Activated T-cell treated with anti-CD3 and anti-CD28 coated beads for 4 hours (primary cell): ENCODE measurements around the gene MED13.
"Not testable (repeated sequence)": the region's sequence is repeated elsewhere in the genome, so short reads cannot be mapped to it uniquely, and the experiment has no call there.

Source experiments
- DNase-seq: peaks from one replicate; pipeline ENCODE4 v3.0.0-alpha.2; 2020

The MED13 gene

DNA sequence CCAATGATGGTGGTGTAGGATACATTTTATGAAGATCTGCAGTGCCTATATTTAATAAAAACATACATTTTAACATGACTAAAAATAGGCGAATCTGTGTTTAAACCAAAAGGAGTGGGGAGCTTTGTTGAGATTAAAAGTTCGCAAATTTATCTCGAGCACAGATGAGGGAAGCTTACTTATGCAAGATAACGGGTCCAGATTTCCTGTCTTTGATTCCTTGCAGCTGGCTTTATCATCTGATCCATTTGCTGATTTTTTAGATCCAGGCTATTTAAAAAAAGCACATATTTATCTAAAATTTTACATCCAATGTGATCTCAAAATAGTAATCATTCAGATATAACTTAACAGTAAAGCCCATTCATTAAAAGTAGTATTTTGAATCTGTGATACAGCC, 80.3 kb downstream of the MED13 start:
- no peak for DNase-seq

DNA sequence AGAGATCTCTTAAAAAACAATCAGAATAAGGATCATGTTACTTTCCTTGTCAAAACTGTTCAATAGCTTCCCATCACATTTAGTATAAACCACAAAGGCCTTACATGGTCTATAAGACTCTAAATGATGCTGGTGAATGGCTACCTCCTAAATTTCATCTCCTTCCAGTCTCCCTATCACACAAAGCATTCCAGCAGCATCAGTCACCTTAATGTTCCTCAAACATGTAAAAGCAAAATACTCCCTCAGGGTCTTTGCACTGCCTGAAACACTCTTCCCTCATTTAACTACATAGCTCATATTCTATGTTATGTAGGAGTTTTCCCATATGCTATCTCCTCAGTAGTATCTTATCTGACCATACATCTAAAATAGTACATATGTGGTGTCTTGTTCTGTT, 83.8 kb downstream of the MED13 start:
- DNase-seq, result no peak

DNA sequence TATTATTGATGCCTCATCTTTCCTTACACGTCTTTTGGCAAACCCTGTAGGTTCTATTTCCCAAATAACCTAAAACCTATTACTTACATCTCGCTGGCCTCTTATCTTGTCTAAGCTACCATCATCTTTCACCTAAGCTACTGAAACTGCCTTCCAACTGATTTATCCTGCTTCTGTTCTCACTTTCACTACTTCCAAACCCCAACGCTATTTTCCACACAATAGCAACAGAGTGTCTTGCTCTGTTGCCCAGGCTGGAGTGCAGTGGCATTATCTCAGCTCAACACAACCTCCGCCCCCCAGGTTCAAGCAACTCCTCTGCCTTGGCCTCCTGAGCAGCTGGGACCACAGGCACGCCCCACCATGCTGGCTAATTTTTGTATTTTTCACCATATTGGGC, 84.5 kb downstream of the MED13 start:
- DNase-seq, result no peak

DNA sequence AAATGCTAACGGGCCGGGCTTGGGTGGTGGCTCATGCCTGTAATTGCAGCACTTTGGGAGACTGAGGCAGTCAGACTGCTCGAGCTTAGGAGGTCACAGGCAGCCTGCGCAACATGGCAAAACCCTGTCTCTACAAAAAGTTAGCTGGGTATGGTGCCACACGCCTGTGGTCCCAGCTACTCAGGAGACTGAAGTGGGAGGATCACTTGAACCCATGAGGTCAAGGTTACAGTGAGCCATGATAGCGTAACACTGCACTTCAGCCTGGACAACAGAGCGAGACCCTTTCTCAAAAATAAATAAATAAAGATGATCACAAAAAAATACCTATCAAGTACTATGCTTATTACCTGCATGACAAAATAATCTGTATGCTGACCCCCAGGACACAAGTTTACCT, 91.0 kb downstream of the MED13 start:
- no peak for DNase-seq

DNA sequence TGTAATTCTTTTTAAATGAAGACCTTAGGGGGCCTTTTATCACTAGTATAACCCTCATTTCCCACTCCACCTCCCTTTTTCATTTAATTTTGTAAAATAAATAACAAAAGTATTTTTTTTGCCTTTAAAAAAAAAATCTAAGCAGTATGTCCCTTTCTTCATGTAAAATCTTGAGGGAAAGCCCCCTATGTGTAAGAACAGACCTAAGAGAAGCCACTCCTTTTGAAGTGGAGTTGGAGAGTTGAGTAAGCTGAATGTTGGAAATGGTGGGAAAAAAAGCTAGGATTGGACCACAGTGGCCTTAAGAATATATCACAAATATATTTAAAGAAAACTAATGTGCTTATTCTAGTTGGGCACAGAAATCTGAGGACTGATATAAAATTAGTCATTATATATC, 92.8 kb downstream of the MED13 start:
- no peak for DNase-seq

DNA sequence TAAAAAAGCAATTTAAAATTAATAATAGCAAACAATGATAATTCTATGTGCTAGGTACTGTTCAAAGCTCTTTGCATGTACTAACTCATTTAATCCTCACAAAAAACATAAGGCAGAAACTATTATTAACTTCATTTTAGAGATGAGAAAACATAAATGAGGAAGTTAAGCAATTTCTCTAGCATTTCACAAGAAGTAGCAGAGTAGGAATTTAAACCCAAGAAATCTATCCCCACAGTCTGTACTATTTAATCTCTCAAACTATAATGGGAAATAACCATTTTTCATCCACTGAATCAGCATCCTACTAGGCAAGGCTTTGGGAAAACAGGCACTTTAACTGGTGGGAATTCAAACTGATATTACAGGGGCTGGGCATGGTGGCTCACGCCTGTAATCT, 95.0 kb downstream of the MED13 start:
- no peak for DNase-seq

DNA sequence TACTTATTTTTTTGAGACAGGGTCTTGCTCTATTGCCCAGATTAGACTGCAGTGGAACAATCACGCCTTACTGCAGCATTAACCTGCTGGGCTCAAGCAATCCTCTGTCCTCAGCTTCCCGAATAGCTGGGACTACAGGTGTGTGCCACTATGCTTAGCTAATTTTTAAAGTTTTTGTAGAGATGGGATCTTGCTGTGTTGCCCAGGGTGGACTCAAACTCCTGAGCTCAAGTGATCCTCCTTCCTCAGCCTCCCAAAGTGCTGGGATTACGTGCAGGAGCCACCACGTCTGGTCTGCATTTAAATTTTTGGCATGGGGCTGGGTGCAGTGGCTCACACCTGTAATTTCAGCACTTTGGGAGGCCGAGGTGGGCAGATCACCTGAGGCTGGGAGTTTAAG, 96.3 kb downstream of the MED13 start:
- DNase-seq, result no peak

DNA sequence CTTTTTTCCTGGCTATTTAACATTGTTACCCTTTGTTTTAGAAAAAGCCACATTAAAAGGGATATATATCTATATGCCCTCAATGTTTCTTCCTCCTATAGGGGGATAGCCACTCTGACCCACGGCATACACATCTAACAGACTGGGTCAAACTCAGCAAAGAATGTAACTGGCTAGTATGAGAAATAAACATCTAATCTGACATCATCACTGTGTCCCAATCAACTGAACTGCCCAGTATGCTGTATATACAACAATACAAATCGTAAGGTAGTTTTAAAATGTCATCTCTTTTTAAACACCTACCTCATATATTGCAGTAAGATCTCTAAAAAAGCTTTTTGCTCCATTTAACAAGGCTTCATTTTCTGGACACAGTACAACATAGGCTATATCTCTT, 97.3 kb downstream of the MED13 start:
- DNase-seq, result no peak

DNA sequence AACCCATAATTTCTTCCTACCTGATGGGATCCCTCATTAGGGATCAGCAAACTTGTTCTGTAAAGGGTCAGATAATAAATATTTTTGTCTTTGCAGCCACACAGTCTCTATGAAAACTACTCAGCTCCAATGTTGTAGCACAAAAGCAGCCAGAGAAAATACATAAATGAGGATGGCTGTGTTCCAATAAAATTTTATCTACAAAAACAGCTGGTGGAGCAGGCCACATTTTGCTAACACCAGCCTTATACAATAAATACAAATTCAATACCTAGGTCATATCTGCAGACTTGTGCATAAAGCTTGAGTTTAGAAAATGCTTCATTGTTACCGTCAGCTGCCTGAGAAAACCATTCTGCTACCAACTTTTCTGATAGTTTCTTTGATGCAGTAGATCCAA, 98.9 kb downstream of the MED13 start:
- no peak for DNase-seq

DNA sequence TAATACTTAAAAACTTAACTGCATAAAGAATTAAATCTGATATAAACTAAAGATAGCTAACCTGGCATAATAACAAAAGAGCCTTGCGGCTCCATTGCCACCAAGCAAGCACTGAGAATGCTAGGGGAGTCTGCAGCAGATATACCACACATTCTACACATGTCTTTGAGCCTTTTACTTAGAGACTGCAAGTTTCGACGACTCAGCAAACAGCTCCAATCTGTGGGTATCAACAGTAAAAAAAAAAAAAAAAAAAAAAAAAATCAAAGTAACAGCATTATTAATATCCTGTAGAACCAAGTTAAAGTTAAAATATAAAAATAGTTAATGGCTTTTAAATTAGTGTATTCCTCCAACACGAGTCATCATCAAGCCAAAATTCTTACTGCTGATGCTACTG, 109.5 kb downstream of the MED13 start:
- DNase-seq, result no peak

DNA sequence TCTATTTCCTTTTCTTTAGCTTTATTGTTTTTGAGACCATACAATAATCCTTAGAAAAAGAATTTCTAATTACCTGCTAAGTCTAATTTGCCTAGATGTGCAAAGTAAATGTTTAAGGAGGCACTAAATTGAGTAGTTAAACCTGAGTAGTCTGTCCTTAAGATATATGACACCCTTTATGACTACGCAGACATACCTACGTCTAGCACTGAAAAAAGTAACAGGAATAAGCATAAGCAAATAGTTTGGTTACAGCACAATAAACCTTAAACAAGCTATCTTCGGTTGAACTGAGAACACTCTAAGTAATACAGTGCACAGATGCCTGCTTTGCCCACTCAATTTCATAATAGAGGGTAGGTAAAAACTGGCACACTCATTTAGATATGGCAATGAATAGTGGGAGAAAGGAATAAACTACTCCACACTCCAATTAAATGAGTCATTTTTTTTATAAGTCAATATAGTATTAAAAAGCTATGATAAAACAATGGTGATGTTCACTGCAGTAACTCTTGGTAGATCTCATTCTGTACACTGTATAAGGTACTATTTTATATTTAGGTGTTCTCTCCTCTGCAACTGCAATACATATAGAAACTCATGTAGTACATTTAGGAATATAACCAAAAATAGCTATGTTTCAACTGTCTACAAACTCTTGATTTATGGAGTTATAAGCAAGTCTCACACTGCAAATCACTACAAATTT, 117.6 kb downstream of the MED13 start:
- DNase-seq, result no peak

DNA sequence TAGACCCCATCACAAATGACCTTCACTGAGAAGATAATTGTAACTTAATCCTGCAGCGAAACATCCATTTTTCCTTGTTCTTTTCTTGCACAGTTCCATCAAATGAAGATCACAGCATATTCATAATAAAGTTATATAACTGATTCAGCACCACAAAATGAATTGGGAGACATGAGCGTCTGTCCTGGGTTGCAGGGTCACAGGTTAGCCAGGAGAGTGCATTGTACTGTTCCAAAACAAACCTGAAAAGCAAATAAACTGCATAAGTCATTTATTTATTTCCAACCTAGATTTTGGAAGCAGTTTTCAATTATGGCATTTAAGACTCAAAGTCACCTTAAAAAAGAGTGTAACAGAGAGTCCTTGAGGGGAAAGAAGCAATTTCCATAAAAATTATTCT, 118.7 kb downstream of the MED13 start:
- no peak for DNase-seq

DNA sequence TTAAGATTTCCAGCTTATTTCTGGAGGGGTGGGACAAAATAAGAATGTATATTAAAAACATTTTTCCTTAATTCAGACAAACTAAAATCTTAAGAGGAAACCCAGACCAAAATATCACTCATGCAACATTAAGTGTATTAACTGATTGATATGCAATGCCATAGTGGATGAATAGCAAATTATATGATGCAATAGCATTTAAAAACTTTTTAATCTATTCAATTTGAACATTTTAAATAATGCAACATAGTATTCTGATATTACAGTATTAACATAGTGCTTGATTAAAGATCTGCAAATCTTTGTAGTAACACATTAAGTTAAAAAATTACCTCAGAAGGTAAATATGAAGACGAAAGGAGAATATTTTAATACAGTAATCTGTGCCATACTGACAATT, 122.0 kb downstream of the MED13 start:
- no peak for DNase-seq

DNA sequence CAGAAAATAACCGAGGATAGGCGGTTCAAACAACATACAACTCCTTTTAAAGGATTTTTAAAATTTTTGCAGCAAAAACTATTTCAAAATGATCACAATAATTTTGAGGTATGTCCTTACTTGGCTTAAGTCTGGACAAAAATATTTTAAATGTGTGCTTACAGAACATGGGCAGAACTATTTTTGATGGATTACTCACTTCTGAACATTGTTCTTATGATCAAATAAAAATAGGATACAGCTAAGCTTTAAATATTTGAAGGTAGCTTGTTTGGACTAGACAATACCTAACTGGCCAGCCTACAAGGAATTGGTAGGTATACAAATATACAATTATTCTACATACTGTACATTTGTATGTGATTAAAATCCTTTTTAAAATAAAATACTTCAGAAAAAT, 123.0 kb downstream of the MED13 start:
- DNase-seq, result no peak

DNA sequence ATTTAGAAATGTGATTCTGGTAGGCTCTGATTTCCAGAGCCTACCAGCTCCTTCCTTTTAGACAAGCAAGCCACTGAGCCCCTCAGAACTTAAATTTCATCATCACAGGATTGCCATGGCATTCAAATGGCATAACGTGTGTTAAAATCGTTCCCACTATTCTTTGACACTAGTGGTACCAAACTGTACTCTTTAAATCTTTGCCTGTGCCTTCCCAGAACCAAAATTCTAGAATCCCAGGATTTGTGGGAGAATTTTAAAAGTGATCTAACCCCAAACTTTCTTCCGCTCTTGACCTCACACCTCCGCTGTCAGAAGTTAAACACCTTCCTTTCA, 137.0 kb downstream of the MED13 start:
- DNase-seq, result no peak

DNA sequence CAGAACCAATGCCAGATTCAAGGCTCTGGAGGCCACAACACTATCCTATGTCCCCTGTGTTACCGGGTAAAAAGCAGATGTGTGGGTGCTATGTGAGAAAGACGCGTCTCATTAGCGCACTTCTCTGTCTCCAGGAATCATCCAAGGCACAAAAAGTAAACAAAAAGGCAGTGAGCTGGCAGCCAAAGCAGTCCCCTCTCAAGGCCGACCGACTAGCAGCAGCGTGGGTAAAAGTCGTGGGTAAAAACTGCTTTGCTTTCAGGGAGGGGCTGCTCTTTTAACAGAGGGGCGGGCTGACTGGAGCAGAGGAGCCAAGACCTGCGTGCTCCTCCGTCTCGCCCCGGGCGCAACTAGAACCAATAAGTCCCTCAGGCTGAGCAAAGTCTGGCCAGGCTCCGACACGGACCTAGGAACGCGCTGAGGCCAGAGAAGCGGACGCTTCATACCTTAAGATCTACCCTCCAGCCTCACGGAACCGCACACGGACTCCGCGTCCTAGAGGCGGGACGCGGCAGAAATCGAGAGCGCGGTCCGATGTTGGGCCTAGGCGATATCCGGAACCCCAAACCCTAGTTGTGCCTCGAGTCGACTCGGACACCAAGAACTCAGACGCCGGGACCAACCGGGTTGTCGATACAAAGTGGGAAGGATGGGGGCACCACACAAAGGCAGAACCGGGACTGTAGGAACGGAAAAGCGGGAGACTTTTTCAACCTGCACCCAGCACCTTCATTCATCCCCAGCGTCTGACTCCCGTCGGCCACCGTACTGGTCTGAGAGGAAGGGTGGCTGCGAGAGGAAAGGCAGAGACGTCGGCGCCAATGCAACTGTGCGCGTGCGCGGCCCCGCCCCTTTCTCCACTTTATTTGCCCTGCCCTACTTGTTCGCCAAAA, 137.6 kb downstream of the MED13 start, which contains the start of gene INTS2:
Gene INTS2, minus strand, starts transcription at position 775 of the 893 bp plus-strand sequence. CDS start 1,338 bp downstream, outside the sequence.
- DNase-seq, result peak; percentile 94

DNA sequence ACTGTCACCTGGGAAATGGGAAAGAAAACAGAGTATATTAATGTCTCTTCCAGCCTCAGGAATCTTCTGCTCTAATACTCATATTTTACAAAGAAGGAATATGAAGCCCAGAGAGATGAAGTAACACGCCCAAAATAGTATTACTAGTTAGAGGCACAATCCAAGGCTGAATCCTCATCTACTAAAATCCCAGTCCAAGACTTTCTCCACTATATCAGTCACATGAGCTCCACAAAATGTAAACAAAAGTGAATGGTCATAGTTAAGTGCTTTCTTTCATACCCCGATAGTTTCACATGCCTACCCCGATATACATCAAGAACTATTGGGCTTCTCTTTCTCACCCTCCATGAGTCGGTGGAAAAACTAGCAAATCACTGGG, 138.3 kb downstream of the MED13 start:
- DNase-seq, result no peak

DNA sequence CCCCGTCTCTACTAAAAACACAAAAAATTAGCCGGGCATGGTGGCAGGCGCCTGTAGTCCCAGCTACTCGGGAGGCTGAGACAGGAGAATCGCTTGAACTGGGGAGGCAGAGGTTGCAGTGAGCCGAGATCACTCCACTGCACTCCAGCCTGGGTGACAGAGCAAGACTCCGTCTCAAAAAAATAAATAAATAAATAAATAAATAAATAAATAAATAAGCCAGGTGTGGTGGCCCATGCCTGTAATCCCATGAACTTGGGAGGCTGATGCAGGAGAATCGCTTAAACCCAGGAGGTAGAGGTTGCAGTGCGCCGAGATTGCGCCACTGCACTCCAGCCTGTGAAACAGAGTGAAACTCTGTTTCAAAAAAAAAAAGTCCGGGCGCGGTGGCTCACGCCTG, 149.9 kb downstream of the MED13 start:
- DNase-seq, result not testable (repeated sequence)

DNA sequence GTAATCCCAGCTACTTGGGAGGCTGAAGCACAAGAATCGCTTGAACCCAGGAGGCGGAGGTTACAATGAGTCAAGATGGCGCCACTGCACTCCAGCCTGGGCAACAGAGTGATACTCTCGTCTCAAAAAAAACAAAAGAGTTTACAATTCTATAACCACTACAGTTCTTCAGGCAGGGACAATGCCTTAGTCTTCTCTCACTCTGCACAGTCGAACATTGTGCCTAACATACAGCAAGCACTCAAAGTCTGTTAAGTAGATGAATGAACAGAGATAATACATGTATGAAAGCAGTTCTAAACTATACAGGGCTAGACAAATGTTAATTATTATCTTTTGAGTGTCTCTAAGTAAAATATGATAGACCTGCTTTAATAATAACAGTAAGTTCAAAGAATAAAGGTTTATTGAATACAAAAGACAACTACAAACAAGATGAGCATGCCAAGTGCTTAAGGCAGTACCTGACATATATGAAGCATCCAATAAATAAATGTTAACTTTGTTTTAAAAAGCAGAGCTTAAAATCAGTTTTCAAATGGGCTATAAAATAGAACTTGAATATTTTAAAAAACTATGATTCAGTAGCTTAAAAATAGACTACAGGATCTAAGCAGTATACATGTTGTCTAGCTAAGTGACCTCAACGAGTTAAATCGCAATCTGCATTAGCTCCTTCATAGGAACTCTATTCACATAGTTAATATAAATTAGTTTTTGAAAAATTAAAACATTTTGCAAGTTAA, 156.6 kb downstream of the MED13 start:
- DNase-seq, result no peak

DNA sequence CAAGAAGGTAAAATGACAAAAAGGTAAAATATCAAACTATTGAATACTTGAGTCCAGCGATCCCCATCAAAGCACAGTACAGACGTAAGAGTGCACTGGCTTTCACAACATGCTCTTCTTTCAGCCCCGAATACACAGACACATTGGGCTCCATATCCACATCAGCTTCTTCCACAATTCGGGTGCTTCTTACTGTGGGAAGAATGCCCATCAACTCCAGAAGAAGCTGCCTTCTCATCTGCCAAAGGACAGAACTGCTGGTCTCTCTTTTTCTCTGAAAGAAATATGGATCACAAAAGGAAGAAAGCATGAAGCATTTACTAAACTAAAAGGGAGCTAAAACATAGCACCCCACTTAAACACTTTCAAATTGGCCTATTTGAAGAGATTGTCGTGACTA, 157.7 kb downstream of the MED13 start:
- no peak for DNase-seq

DNA sequence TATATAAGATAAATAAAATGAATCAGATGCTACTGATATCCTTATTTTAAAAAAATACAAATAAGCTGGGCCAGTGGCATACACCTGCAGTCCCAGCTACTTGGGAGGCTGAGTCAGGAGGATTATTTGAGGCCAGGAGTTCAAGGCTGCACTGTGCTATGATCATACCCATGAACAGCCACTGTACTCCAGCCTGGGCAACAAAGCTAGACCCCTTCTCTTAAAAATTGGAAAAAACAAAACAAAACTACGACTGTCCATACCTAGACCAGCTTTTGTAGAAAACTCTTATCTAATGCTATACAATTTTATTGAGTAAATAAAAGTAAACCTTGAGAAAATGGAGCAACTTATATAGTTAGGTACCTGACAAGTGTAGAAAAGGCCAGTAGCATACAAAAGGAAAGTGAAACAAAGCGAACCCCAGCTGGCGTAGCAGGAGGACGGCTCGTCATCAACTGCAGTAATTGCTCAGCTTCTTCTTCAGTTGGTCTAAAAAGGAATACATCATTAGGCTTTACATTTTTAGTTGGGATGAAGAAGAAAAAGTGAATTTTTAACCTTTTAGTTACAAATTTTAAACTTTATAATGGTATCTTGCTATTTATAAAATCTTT, 160.9 kb downstream of the MED13 start:
- no peak for DNase-seq

DNA sequence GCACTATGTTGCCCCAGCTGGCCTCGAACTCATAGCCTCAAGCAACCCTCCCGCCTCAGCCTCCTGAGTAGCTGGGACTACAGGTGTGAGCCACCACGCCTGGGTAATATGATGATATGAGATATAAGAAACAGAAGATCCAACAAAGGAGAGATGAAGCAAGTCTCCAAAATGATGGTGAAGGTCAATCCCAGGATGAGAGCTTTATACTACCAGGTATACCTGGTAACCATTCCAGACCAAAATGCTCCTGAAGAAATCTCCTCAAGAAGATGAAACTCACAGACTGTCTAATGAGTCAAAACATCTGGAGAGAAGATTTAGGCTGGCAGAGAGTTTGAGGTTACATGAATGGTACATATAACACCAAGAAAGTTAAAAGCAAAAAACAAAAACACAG, 161.8 kb downstream of the MED13 start:
- no peak for DNase-seq

DNA sequence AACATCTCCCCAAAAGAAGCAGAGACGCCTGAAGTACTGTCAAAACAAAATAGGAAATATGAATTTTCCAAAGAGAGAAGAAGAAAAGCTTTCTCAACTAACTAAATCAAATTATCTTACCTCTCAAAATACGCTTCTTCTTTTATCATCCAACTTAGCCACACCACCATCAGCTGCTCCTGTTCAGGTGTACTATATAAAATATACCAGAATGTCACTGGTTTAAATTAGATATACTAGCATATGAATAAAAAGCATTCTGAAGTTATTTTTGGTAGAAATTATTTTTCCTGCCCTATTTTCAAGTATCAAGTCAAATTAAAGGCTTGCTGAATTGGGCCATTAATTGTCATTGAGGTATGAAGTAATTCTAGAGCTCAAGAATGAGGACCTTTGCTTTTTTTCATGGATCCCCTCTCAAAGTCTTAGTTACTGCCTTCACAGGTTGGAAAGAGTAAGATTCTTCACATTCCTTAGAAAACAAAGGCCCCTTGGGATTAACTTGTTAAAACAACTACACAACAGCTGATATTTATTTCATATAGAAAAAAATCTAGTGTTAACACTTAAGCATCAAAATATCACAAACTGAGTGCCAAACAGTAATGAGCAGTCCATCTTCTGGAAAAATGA, 167.4 kb downstream of the MED13 start:
- DNase-seq, result no peak
